ENCODE results near the gene PCNA.
"Not testable (repeated sequence)": the region's sequence is repeated elsewhere in the genome, so short reads cannot be mapped to it uniquely, and the experiment has no call there.

GRCh38 chr20:5071942-5072341, 47.8 kb downstream of the PCNA start:
- TF ChIP-seq CTCF, POLR2A (IDR thresholded peaks at IDR 0.05): not testable (repeated sequence)
